Eye (tissue), 1 donor: Measurements from ENCODE around the gene CCNG1.
A peak's percentile ranks its signal among the peaks of the same experiment; 100 is the strongest.
"Not testable (repeated sequence)": the region's sequence is repeated elsewhere in the genome, so short reads cannot be mapped to it uniquely, and the experiment has no call there.

ENCODE experiments used
- DNase-seq: peaks from one replicate; pipeline ENCODE4 v3.0.0-alpha.2; 2015

Gene CCNG1, protein sequence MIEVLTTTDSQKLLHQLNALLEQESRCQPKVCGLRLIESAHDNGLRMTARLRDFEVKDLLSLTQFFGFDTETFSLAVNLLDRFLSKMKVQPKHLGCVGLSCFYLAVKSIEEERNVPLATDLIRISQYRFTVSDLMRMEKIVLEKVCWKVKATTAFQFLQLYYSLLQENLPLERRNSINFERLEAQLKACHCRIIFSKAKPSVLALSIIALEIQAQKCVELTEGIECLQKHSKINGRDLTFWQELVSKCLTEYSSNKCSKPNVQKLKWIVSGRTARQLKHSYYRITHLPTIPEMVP

DNA sequence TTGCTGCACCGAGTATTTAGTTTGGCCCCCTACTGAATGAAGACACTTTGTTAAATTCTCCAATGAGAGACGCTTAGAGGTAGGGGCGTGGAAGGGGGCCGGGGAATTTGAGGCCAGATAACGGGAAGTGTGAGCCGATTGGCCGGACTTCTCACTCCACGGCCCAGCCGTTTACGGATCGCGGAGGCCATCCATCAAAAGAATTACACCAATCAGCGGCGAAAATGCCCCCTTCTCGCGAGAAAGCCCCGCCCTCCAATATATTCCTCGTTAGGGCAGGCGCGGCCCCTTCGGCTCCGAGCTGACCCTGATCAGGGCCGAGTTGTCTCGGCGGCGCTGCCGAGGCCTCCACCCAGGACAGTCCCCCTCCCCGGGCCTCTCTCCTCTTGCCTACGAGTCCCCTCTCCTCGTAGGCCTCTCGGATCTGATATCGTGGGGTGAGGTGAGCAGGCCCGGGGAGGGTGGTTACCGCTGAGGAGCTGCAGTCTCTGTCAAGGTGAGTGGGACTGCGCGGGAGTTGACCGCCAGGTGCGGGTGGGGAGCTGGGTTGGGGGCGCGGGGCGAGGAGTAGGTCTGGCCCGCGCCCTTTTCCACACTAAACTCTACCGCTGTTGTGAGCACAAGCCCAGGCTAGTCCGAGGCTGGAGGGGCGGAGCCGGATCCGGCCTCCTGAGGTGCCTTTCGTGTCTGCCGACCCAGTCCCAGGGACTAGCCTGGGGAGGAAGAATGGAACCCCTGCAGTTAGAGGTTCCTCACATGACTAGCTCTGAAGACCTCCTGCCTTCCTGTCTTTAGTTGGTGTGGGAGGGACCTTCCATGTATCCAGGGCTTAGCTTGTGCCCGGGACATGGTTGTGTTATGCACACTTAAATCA, at the start of gene CCNG1:
TSS of gene CCNG1 (plus strand) at position 287 of the 874 bp plus-strand sequence. CDS start 1,662 bp downstream, outside the sequence.
- peak; percentile 98 for DNase-seq

DNA sequence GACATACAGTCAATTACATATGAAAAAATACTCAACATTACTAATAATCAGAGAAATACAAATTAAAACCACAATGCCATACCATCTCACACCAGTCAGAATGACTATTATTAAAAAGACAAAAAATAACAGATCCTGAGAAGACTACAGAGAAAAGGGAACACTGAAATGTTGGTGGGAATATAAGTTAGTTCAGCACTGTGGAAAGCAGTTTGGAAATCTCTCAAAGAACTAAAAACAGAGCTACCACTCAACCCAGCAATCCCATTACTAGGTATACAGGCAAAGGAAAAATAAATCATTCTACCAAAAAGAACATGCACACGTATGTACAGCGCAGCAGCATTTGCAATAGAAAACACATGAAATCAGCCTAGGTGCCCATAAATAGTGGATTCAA, 41.6 kb upstream of the CCNG1 start:
- DNase-seq = no peak

DNA sequence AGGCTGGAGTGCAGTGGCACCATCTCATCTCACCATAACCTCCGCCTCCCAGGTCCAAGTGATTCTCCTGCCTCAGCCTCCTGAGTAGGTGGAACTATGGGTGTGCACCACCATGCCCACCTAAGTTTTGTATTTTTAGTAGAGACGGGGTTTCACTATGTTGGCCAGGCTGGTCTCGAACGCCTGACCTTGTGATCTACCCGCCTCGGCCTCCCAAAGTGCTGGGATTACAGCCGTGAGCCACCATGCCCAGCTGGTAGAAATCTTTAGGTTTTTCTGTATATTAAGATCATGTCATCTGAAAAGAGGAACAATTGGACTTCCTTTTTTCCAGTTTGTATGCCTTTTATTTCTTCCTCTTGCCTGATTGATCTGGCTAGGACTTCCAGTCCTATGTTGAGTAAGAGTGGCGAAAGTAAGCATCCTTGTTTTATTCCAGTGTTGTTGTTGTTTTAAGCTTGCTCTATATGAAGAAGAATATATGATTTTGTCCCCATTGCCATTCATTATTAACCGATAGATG, 40.5 kb upstream of the CCNG1 start:
- not testable (repeated sequence) for DNase-seq

DNA sequence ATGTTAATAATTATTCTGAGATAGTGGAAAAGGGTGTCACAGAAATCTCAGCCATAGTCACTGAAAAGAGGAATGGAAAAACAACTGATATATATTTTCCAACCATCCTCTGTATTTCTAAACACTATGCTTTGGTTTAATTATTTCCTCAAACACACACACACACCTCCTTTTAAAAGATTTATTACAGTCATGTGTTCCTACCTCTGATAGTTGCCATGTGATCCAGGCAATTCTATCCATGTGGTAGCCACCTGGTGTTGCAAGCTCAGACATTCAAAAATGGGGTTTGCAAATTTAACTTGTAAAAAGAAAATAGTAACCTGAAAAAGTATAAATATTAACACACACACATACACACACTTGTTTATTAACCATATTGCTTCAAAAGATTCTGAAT, 40.0 kb upstream of the CCNG1 start:
- DNase-seq = no peak

DNA sequence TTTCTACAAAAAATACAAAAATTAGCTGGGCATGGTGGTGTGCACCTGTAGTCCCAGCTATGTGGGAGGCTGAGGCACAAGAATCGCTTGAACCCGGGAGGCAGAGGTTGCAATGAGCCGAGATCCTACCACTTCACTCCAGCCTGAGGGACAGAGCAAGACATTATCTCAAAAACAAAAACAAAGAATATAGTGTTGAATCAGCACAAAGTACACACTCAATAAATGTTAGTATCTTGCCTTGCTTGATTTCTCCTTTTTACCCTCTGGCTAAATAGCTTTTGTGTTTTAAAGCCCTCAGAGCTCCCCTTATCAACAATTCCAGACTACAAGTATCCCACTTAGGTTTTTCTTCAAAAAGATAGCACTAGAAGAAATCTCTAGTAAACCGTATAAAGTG, 37.5 kb upstream of the CCNG1 start:
- no peak for DNase-seq

DNA sequence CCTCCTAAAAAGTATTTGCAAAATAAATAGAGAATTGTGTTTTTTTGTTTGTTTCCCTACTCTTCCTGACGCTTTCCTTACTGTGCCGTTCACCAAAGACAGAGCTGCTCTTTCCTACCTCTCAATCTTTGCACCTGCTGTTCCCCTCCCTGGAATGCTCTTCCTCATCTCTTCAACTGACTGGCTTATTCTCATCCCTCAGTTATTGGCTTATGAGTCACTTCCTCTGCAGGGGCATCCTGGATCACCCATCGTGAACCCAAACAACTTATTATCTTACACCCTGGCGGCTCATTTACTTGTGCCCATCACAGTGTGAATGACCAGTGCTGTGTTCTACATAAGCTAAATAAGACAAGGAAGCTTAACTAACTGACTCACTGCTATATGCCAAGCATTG, 36.1 kb upstream of the CCNG1 start:
- DNase-seq = no peak

DNA sequence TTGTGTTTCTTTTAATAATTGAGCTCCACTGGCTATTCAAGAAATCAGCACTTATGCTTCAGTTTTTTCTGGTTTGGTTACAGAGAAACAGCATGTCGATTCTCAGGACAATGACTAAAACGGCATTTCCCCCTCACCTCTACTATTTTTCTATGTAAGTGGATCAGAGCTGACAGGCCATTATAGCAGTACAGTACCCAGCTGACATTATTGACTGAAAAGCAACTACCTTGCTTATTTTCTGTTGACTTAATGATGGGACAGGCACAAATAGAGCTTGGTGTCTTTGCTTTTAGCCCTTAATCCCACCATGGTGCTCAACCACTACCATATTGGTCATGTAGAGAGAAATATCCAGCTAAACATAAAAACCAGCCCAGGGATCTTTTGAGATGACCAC, 35.4 kb upstream of the CCNG1 start:
- no peak for DNase-seq

GRCh38 chr5:163404364-163405173, 32.8 kb upstream of the CCNG1 start:
- no peak for DNase-seq

- no peak for DNase-seq
These were observed 30.2 kb upstream of the CCNG1 start for GRCh38 chr5:163407034-163407655.

DNA sequence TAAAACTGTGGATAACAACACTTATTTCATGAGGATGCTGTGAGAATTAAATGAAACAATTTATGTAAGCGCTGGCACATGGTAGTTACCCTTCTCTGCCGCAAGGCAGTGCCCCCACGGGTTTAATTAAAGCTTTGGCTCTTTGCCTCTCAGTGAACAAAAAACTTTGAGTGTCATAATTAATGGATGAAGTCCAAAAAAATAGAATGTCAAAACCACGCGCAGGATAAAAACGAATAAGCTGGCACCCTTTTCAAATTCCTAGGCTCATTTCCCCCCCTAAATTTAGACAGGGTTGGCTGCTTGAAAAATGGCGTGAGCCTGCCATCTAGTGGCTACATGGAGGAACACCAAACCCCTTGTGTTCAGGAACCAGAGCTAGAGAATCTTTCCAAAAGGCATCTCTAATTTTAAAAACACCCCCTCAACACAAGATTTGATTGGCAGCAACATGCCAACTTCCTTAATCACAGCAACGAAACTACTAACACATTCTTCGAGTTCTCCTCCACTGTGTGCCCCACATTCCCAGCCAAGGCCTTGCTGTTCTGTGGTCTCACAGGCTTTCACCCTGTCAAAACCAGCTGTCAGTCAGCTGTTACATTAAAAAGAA, 29.0 kb upstream of the CCNG1 start:
- DNase-seq = peak; percentile 84

DNA sequence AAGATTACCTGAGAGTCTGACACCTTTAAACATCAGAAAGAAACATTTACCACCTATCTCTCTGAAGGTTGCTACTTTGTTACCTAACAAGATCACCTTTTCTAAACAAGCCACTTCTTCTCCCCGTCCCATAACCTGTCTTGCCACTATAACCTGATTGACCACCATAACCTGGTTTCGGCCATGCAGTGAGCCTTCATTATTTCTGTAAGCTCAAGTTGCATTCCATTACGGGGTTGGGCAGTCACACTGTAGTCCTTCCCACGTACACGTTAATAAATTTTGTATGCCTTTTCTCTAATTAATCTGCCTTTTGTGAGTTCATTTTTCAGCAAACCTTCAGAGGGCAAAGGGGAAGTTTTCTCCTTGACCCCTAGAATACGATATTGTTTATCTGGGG, 28.0 kb upstream of the CCNG1 start:
- DNase-seq = no peak

- DNase-seq = no peak
These were observed 26.9 kb upstream of the CCNG1 start for GRCh38 chr5:163410505-163410904.

DNA sequence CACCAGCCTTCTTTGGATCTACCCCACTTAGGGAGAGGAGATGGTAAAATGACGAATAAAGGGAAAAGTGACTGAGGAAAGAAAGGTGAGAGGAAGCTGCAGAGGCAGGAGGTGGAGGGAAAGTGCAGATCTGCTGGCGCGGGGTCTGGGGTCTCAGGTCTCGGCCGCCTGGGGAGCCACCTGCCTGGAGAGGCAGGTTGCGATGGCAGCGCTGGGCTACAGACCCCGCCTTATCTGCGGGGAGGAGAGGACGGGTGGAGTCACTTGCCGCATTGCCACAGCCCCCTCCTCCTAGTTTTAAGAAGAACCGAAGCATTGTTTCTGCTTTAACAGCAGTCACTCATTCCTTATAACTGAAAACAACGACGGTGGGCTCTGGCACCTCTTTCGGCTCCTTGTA, 21.7 kb upstream of the CCNG1 start:
- not testable (repeated sequence) for DNase-seq

DNA sequence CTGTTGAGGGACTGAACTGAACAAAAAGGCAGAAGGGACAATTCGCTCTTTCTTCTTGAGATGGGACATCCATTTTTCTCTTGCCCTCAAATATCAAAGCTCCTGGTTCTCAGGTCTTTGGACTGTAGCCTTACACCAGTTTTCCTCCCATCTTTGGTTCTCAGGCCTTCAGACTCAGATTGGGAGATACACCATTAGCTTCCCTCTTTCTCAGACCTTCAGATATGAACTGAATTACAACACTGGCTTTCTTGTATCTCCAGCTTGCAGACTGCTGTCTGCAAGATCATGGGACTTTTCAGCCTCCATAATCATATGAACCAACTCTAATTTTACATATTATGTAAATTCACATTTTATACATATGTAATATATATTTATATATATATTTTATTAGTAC, 12.6 kb upstream of the CCNG1 start:
- no peak for DNase-seq

DNA sequence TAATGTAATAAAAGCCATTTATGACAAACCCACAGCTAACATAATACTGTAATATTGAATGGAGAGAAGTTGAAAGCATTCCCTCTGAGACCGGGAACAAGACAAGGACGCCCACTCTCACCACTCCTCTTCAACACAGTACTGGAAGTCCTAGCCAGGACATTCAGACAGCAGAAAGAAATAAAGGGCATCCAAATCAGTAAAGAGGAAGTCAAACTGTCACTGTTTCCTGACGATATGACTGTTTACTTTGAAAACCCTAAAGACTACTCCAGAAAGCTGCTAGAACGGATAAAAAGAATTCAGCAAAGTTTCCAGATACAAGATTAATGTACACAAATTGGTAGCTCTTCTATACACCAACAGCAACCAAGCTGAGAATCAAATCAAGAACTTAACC, 11.3 kb upstream of the CCNG1 start:
- DNase-seq = not testable (repeated sequence)

DNA sequence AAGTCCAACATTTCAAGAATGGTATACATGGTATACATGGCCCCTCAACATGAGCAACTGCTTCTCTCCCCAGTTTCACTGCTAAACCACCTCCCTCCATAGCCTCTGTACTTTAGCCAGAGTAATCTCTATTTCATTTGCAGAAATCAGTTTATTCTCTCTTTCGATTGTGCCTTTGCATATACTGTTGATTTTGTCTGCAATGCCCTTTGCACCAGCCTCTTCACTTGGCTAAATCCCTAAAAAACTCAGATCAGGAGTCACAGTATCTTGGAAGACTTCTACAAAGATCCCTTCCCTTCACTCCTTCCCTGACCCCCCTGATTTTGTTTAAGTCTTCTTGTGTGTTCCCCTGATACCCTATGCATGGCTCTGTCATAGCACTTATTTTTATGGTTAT, 4.9 kb upstream of the CCNG1 start:
- no peak for DNase-seq

DNA sequence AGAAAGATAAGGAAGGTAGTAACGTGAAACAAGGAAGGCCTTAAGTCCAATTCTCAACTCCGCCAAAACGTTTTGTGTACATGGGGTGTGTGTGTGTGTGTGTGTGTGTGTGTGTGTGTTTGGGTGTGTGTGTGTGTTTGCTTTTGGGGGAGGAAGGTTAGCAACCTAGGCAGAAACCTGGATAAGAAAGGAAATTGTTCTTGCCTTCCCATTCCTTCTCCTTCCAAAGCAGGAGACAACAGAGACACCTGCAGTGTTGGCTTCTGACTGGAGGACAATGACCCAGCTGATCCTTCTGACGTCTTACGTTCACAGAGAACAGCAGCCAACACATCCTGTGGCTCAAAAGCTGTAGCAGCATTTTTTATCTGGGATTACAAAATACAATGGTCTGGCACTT, 4.1 kb upstream of the CCNG1 start:
- DNase-seq = no peak

DNA sequence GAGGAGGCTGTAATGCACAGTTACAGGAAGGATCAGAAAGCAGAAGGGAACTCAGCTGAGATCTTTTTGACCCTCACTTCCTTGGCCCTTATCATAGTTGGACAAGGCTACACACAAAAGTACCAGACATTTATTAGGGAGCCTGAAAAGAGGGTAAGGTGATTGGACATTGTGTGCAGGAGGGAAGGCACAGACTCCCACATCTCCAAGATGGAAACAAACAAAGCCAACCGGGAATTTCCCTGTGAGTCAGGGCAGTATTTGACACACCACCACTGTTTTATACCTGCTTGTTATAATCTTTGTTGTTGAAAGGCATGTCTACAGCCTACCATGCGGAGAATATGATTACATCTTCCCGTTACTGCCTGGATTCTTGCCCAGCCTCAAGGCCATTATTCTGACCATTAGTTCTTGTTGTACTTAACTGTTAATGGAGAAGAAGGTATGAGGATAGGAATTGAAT, 3.0 kb upstream of the CCNG1 start:
- no peak for DNase-seq

- DNase-seq = no peak
These were observed 880 bp upstream of the CCNG1 start for GRCh38 chr5:163436515-163436914.

DNA sequence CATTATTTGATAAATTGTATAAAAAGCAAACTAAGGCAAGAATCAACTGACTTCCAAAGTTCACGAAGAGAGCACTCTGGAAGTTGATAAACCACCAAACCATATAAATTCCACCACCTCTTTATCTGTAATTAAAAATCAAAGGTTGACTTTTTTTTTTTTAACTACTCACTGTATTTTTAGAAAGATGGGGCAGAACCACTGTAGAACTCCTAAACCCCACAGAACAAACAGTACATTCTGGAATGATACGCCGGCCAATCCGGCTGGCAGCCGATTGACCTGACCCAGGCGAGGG, 435 bp upstream of the CCNG1 start:
- DNase-seq = no peak

DNA sequence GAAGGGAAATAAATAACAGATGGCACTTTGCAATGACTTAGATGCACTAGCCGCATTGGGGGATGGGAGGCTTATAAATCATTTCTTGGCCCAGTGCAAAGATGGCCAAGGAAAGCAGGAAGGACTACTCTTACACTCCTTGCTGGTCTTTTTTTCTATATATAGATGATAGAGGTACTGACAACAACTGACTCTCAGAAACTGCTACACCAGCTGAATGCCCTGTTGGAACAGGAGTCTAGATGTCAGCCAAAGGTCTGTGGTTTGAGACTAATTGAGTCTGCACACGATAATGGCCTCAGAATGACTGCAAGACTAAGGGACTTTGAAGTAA, 1.7 kb downstream of the CCNG1 start:
- peak; percentile 17 for DNase-seq

GRCh38 chr5:163440954-163441353, 3.6 kb downstream of the CCNG1 start:
- DNase-seq = no peak

- DNase-seq = no peak
These were observed 7.1 kb downstream of the CCNG1 start for GRCh38 chr5:163444526-163444925.
